GM18502 (cell line): Measurements from ENCODE around the gene ETDB.
A peak's percentile ranks its signal among the peaks of the same experiment; 100 is the strongest.
"Not testable (repeated sequence)": the region's sequence is repeated elsewhere in the genome, so short reads cannot be mapped to it uniquely, and the experiment has no call there.

Experiments used
- ATAC-seq: cut with Tn5 transposase; IDR thresholded peaks from one replicate; pipeline ENCODE4 v1.9.1; 2021; ENCODE audit warnings: mild to moderate bottlenecking; ENCODE audit not compliant: unreplicated experiment, poor library complexity

Gene ETDB

DNA sequence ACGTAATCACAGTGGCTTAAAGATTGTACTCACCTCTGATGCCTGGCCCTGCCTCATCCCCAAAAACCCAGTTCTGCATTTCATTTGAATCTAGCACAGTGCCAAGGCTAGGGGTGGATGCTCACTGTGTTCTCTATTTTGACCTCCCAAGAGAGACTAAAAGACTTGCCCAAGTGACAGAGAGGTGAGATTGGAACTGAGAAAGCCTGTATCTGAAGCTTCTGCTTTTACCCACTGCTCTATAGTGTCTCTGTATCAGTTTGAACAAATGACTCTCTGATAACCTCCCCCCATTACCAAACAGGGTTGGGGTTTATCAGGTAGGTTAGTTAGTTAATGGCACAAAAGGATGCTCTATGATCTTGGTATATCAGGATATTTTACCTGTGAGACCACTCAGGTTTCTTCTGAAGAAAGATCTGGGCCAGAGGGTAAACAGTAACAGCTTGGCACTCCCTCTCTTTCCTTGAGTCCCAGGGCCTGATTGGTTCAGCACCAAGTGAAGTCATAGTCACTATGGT, at the start of gene ETDB:
TSS of gene ETDB (minus strand) at position 471 of the 521 bp plus-strand sequence. CDS start 1,265 bp downstream, outside the sequence.
- not testable (repeated sequence) for ATAC-seq

DNA sequence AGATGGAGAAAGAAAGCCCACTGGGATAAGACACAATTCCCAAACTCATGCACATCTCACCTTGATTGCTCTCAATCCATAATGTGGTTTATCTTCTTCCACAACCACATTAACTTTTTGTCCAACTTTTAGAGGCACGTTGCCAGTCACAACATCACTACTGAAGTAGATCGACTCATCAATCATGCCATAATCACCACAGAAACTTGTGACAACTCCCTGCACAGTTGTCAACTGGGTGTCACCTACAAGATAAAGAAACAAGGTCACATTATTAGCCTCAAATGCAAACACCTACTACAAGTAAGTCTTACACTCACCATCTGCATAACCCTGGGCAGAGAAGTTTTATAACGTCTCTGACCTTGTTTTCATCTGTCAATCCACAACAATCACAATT, 49.2 kb upstream of the ETDB start:
- ATAC-seq, result not testable (repeated sequence)

DNA sequence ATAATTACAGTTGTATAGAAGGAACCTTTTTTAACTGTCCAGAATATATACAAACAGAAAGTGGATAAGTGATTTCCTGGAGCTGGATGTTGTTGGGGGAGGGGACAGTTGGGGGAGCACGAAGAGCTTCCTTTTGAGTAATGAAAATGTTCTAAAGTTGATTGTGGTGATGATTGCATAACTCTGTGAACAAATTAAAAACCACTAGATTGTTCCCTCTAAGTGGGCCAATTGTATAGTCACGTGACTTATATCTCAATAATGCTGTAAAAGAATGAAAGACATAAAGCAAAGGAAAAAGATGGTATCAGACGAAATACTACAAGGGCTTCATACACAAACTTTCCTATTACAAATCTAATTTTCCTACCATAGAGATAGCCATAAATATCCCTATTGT, 48.2 kb upstream of the ETDB start:
- no peak for ATAC-seq

DNA sequence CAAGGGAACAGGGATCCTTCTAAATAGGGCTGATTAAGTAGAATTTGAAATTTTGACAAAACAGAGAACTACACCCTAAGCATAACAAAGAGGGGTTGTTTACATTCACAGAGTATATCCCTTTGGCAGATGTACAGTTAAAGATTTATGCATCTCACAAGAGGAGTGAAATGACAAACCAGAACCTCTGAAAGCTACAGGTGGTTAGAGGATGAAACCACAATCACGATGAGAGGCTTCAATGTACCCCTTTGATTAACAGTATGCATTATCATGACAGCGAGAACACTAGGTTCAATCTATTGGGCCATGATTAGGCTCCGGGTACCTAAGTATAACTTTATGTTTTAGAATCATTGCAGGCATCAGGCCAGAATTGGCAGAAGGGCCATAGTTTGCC, 34.4 kb upstream of the ETDB start:
- ATAC-seq, result not testable (repeated sequence)

DNA sequence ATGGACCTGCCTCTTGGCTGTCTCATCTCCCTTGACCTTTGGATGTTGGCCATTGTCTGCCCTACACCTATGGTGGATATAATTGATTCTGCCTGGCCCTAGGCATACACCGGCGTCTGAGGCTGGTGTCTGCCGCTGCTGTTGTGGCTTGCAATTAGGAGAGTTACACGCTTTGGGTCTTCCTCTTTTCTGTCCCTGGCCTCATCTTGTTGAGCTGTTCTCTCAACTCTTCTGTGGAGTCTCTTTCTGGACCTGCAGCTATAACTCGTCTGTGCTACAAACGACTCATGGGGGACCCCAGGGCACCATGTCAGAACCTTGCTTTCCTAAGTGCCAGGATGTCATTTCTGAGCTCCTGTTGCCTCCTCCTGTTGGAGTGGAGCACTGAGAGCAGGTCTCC, 5.8 kb upstream of the ETDB start:
- ATAC-seq, result not testable (repeated sequence)

DNA sequence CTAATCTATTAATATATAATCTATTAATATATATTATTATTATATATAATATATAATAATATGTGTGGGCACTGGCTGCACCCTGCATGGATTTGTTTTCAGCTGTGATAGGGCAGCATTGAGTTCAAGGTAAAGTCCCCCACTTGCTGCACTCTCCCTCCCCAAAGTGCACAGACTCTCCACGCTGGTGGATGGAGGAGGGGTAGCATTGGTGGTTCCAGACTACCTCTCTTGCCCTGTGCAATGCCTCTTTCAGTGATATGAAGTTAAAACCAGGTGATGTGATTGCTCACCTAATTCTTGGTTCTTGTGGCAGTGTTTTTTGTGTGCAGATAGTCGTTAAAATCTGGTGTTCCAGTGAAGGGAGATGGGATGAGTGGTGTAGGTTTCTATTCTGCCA, 4.3 kb downstream of the ETDB start:
- ATAC-seq, result not testable (repeated sequence)

DNA sequence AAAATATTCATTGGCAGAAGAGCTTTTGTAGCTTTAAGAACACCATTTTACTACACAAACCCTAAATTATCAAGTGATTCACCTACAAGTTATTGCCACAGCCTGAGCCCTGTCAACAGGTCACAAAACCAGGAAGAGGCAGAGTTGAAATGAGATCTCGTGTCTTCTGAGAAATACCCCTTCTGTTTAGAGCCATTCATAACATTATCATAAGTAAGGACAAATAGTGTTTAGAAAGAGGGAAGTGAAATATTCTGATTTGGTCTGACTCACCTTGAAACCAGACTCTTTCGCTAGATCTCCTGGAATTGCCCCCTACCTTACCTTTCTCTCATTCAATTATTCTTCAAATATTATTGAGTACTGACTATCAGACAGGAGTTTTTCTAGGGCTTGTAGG, 5.9 kb downstream of the ETDB start:
- peak; percentile 97 for ATAC-seq

DNA sequence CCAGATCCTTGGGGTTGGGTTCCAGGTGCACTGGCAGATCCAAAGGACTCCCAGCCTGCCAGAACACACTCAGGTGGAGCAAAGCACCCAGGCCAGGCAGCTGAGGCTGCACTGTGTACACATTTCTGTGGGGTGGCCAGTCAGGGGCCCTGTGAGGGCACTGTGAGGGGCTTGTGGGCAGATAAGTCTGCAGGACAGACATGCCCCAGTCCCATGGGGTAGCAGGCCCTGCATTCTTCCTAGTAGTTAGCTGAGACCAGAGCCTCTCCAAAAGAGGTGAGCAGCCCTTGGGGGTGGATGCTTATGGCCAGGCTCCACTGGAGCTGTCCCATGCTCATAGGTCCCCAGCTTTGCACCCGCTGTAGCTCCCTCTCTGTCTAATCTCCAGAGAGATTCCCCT, 7.6 kb downstream of the ETDB start:
- no peak for ATAC-seq

DNA sequence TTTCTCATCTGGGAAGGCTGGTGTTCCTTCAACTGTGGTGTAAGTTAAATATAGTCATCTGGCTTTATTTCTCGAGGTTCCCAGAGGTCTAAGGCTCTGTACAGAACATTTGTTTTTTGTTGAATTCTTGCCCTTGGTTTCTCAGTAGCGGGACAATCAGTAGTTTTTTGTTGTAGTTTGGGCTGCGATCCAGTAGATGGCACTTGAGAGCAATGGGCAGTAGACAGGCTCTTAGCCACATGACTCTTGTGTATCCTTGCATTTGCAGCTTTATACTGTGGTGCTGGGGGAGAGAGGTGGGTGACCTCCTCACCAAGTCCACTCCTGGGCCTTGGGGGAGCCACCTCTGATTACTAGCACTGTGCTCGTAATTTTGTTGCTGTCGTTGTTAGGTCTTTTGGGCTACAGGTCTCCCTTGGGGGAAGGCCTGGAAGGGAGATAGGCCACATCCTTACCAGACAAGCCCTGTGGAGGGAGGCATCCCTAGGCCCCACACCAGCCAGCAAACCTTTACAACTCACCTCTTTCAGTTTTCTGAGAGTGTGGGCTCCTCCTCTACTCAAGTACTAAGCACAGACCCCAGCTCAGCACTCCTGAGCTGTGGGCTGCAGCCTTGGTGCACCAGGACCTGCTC, 8.1 kb downstream of the ETDB start:
- no peak for ATAC-seq

DNA sequence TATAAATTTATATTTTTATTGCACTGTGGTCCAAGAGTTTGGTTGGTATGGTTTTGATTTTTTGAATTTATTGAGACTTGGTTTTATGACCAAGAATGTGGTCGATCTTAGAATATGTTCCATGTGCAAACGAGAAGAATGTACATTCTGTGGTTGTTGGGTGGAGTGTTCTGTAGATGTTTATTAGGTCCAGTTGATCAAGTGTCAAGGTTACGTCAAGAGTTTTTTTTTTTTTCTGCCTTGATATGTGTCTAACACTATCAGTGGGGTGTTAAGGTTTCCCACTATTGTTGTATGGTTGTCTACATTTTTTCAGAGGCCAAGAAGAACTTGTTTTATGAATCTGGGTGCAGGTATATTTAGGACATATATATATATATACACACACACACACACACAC, 10.8 kb downstream of the ETDB start:
- ATAC-seq, result no peak

DNA sequence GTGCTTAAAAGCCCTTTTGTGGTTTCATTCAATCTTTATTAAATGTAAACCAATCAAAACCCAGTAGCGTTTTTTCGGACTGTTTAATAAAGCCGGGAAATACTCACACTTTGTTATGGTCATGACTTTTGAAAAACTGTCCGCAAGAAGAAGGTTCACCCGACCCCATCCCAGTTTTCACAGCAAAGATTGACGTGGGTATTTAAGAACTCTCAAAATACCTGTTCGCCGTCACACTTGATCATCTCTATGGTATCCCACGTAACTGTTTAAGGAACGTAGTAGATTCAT, 20.9 kb downstream of the ETDB start:
- no peak for ATAC-seq

DNA sequence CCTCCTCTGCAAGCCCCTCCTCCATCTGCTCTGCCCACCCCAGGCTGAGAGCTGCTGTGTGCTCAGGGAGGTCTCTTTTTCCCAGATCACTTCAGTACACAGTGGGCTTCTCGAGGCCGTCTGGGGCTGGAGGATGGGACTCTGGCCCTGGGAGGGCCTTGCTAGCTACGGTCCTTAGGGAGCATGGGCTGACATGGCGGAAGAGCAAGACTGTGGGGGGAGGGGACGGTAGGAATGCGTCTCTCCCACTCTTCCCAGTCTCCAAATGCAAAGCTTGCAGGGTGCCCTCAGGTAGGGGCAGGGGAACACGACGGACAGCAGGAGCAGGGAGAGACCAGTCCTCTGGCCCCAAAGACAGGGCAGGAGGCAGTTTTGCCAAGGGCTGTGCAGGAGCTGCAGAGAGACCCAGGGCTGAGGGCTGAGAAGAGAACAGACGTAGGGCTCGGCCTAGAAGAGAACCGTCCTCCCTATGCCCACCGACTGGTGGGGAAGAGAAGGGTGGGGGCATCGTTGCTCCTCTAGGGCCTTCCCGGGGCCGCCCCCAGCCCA, 23.1 kb downstream of the ETDB start:
- ATAC-seq, result not testable (repeated sequence)

DNA sequence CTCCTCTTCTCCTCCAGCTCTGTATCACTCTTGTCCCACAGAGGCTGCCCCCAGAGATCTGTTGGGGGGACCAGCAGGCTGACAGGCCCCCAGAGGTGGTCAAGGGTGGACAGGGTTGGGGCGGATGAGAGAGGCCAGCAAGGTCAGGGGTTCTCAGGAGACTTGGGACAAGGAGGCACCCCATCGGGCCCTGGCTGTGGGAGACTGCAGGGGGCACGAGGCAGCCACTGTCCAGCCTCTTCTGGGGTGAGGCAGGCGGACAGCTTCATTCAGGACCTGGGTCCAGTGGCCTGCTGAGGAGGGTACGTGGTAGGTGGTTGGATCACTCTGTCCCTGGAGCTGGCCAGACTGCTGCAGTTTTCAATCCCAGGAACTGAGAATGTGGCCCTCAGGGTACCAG, 24.6 kb downstream of the ETDB start:
- no peak for ATAC-seq

DNA sequence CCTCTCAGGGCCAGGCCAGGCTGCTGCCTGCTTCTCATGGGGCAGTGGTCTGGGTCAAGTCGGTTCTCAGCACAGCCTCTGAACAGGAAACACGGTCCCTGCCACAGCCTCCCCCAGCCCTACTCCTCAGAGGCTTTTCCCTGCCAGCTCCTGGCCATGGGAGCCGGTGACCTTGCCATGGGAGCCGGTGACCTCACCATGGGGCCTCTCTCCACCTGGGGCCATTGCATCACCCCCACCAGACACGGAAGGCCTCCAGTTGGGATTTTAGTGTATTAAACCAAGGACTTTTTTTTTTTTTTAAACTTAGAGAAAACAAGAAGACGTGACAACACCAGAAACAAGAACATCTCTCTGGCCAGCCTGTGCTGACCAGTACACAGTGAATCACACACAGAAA, 25.6 kb downstream of the ETDB start:
- ATAC-seq, result no peak

DNA sequence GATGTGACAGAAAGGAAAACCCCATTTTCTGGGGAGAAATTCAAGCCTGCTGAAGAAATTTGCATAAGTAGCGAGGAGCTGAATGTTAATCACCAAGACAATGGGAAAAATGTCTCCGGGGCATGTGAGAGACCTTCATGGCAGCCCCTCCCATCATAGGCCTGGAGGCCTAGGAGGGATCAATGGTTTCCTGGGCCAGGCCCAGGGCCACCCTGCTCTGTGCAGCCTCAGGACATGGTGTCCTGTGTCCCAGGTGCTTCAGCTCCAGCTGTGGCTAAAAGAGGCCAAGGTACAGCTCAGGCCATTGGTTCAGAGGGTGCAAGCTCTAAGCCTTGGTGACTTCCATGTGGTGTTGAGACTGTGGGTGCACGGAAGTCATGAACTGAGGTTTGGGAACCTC, 31.2 kb downstream of the ETDB start:
- ATAC-seq, result no peak

DNA sequence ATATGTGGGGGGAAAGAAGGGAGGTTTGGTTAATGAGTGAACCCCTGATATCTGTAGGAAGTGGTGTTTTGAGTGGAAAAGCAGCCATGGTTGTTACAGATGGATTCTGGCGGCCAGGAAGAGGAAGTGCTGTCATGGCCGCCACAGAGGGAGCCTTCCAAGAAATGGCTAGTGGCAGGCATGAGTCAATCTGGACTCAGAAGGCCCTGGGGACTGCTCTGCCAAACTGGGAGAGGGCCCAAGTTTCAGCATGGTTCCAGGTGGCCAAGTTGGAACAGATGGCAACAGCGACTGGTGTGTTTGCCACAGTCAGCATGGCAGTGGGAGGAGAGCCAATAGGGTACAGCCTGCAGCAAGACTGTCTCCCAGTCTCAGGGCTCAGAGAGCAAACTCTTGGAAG, 32.5 kb downstream of the ETDB start:
- no peak for ATAC-seq

DNA sequence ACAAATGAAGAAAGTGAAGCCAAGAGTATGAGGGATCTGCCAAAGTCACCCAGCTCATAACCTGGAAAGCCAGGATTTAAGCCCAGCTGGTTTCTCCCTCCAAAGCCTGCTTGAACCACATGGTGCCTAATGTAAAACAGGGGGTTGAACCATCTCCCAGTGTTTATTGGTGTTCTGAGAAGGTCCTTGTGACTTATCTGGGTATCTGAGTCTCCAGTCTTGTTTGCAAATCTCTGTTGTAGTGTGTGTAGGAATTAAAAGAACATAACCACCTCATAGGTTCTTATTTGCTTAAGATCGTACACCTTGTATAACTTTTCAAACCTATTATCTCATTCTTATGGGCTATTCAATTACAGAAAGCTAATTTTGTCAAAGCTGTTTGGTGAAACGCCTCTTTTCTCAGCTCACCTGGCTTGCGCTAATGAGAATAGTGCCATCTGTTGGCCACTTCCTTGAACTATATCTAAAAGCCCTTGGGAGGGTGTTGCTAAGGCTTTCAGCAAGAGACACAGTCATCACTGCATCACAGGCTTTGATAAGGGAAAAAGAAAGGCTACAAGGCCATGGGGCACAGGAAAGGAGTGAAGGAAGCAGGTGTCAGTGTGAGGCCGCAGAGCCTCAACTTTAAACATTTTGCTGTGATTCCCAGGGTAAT, 34.0 kb downstream of the ETDB start:
- ATAC-seq, result peak; percentile 98

DNA sequence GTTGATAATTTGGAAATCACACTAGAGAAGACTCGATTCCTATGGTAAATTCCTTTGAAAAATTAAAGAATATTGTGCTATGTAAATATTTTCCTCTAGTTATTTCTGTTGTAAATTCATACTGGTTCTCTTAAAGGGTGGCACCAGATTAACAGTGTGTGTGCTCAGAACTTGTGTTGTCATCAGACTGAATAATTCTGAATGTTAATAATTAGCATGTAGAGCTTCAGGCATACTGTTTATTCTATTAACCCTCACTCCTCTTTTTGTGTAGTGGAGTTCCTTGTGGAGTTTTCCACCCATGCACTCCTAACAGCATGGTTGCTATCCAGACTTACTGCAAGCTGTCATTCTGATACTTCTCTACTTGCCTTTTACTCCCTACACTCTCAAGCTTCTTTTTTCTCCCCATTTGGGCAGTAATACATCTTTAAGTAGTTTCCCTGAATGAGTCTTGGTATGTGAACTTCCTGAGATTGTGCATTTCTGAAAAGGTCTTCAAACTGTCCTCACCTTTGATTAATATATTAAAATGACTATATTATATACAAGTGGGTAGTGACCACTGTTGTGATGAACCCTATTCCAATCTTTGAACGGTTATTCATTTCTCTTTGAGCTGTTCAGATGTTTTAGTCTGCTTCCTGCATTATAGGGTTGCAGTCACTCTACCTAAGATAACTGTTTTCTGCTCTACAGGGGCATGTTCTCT, 38.5 kb downstream of the ETDB start:
- no peak for ATAC-seq
